ENCODE measurements around the gene CST7. TPM values are rescaled to one million over a fixed set of nuclear protein-coding genes. Genes with fewer than 3 reads are reported as not detected.

Gene CST7
- total RNA-seq, 1 donor from 2014 or later = not detected

- no peak for DNase-seq (ENCODE audit: extremely low read depth, low read depth, low spot score)
Measured at GRCh38 chr20:24981790-24982189, 32.7 kb downstream of the CST7 start.

- DNase-seq (ENCODE audit: extremely low read depth, low read depth, low spot score) = no peak
Measured at GRCh38 chr20:24983896-24984295, 34.8 kb downstream of the CST7 start.

DNA sequence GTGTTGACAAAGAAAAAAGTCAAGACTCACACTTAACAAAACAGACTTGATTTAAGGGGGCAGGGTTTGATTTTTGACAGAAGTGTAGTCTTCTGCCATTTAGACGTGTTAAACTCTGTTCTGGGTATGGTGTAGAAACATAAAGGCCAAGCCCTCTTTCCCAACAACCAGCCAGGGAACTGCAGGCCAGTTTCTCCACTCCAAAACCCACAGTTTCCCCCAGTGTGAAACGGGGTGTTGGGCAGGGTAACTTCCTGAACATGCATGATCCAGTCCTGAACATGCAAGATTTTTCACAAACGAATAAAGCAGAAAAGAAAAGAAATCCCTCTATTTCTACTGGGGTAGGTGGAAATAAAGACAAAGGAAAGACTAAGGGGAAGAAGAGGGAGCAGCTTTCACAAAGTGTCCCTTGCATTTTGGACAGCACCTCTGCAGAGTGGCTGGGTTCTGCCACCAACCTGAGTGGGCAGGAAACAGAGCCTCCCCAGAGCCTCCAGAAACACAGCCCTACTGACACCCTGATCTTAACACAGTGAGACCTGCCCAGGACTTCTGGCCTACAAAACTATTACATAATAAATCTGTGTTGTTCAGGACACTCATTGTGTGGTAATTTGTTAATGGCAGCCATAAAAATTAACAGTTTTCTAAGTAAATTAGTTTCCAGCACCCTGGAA, 36.0 kb downstream of the CST7 start:
- no peak for DNase-seq (ENCODE audit: extremely low read depth, low read depth, low spot score)

- no peak for DNase-seq (ENCODE audit: extremely low read depth, low read depth, low spot score)
Measured at GRCh38 chr20:24985802-24986201, 36.7 kb downstream of the CST7 start.

GRCh38 chr20:24986436-24987015, 37.5 kb downstream of the CST7 start:
- no peak for DNase-seq (ENCODE audit: extremely low read depth, low read depth, low spot score)

GRCh38 chr20:24987244-24987643, 38.2 kb downstream of the CST7 start:
- no peak for DNase-seq (ENCODE audit: extremely low read depth, low read depth, low spot score)

DNA sequence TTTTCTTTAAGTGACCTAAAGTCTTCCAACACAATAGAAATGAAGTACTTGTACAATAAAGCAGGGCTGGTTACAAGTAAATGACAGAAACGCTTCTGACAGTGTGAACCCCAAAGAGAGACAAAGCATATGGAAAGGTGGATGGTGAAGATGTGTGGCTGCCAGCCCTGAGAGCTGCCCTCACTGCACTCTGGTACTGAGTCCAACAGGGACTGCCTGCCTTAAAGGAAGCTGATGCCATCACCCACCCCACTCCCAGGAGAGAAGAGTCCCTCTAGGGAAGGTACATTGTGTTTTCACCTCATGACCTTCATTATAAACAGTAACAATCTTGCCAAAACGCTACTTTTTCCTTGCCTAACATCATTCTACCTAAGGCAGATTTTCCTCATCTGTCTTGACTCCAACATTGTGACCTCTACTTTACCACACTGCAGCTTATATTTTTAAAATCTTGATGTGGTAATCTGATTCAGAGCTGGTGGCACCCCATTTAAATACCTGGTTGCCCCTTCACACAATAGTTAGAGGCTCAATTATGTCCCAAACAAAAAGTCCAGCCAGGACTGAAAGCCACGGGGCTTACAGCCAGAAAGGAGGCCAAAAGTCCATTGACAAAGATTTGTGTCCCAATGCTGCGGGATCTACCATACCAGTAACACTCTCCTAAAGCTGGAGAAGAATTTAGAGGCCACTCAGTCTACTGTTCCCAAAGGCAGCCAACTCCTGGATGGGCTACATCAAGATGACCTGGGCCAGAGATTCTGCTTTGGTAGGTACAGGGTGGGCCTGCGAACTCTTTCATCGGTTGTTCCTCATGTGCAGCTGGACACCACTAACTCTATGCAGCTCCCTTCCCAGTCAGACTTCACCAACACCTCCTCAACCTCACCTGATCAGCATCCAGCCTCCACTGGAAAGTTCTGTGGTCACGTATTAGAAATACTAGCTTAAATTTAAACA, 39.1 kb downstream of the CST7 start:
- DNase-seq (ENCODE audit: extremely low read depth, low read depth, low spot score) = no peak

- no peak for DNase-seq (ENCODE audit: extremely low read depth, low read depth, low spot score)
Measured at GRCh38 chr20:24989162-24989561, 40.1 kb downstream of the CST7 start.

DNA sequence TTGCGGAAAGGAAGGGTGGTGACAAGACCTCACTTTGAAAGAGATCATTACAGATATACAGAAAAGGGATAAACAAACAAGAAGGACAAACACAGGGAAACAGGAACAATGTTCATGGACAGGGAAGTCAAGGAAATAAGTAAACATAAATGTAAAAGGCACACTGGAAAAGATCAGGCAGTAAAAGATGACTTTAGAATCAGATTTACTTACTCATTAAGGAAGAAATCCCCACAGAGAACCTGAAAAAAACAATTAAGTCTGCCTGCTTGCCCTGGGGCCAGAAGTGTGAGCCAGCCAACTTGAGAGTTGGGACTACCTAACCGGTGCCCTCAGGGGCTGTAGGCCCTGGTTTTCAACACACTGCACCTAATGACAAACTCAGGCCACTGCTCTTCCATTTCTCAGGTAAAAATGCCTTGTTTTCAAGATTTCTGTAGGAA, 41.8 kb downstream of the CST7 start:
- DNase-seq (ENCODE audit: extremely low read depth, low read depth, low spot score) = no peak

DNA sequence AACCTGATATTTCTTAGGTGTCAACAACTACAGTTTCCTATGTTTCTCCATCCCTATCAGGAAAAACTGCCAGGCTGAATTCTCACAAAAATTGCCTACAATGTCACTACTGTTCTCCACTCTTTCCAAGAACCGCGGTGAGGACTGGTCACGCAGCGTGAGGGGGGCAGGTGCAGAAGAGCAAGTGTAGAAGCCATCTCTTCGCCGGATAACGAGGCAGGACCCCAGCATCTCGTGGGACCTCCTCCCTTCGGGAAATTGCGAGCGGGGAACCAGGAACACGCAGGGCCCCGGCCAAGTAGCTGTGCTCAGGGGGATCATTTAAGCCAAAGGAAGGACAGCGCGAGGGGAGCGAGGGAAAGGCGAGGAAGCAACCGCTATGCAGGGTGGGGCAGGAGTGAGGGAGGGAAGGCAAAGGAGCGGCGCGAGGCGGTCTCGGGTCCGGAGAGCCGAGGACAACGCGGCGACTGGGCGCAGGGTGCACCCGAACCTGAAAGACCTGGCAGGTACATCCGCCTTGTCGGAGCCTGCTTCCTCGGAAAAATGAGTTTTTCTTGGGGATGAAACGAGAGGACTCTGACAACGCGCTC, 42.9 kb downstream of the CST7 start:
- no peak for DNase-seq (ENCODE audit: extremely low read depth, low read depth, low spot score)

DNA sequence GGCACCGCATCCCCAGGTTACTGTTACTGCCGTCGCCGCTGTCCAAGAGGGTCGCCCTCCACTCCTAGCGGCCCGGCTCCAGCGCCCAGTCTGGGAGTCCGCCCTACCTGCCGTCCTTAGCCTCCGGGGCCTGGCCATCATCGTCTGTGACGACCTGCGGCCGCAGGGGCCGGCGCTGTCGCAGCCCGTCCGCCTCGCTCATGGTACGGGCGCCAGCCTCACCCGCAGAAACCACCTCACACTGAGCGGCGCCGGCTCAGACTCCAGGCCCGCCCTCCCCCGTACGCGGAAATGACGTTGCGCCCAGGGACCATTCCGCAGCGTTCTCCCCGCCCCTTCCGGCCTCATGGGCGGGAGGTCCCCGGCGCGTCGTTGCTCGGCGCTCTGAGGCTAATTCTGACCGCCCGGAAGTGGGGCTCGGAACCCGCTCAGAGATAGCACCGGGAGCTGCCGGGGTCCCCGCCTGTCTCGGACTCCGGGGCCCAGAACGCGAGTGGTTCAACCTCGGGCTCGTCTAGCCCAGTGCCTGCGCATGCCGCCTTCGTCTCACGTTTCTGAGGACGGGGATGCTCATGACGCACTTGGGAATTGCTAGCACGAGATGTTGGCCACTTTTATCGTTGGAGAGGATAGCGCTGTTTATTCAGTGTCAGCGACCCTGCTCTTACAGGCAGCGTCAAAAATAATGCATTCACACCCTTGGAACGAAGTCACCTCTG, 43.6 kb downstream of the CST7 start, which contains the start of gene APMAP:
TSS of gene APMAP (minus strand) at position 265 of the 719 bp plus-strand sequence. CDS start at position 202, 63 bp downstream.
- no peak for DNase-seq (ENCODE audit: extremely low read depth, low read depth, low spot score)

DNA sequence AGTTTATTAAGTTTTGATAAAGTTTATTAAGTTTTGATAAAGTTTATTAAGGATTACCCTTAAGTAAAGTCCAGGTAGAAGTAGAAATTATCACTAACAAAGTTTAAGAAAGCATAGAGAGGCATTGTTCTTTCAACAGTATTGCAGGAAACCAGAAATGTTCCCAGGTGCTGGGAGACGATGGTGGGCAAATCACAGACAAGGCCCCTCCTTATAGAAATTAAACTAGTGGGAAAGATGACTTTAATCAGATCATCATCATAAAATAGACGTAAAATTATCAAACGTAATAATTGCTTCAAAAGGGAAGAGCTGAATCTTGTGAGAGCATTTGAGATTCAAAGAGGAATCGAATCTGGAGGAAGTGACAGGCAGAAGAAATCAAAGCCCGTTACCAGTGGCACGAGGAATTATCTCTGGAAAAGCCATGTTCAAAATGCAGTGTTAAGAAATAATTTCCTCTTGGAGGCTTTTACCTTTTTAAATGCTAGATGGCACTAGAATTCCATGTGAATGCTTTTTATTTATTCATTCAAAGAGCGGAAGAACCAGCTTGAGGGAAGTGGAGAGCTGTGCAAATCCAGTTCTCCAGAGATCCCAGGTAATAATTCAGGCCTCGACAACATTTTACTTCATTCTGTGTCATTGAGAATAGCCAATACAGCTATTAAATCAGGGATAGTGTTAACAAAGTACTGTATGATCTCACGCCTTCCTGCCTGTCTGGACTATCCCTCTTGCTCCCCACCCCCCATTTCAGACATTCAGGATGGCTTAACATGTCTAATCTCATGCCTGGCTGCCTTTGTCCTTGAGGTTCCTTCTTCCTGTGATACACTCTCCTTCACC, 44.5 kb downstream of the CST7 start:
- DNase-seq (ENCODE audit: extremely low read depth, low read depth, low spot score) = no peak

DNA sequence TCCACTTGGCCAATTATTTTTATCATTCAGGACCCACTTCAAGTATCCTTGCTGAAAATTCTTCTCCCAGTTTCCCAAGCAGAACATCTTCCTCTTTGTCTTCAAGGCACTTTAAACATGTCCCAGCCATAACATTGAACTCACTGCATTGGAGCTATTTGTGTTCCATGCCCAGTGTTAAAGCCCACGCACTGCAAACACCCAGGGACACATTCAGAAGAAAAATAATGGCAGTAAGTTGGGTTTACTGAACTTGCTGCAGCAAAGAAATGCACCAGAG, 45.1 kb downstream of the CST7 start:
- DNase-seq (ENCODE audit: extremely low read depth, low read depth, low spot score) = no peak

DNA sequence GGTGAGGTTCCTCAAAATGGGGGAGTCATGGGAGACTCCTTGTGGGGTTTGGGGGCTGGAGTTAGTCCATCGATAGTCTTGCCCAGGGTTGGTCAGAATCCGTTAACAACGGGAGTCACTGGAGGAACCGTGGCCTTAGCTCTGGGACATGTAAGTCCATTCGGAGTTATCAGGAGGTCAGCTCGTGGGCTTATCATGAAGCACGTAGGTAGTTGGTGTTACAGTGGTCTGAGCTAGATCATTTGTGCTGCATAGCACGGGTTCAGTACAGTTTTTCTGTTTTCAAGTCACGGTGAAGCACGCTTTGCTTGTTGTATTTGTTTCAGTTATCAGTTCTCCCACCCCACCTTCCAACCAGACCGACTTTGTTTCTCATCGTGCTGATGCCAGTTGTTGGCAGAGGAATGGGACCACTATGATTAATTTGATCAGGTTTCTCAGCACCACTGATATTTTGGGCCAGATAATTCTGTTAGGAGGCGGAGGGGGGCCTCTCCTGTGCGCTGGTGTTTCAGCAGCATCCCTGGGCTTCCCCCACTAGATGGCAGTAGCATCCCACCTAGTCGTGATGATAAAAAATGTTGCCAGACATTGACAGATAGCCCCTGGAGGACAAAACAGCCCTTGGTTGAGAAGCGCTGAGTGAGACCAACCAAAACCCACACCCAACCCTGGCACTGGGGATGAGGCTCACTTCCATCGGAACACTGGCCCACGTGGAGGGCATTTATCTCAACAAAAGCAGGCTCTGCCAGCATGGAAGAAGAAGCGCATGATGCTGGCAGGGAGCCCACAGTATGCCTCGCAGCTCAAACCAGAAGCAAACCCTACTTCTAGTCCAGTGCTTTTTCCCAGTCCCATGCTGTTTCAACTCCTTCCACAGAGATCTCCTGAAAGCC, 45.6 kb downstream of the CST7 start:
- no peak for DNase-seq (ENCODE audit: extremely low read depth, low read depth, low spot score)

DNA sequence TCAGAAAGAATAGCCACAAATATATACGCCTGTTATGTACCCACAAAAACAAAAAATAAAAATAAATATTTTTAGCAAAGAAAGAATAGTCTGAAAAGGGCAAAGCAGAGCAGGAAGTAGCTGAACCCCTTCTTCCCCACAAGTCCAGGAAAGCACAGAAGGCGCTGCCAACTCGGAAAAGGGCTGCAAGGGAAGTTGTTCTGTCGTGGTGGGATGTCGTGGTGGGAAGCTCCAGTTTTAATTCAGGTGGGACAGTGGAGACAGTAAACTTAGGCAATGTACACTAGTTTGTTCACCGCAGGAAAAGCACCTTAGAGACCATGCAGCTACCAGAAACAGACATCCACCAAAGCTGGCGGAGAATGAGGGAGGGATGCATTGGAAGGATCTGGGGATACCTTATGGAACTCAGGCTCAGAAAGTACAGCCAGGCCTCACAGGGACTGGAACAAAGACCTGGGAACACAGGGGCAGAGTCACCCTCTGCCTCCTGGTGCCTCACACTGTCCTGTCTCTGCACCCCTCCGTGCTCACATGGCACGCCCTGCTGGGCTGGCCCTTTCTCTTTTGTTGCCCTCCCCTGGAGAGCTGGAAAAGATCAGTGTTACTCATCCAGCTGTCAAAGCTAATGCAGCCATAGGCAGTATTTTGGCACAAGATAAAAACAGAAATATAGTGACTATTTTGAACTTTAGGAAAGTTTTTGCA, 46.8 kb downstream of the CST7 start:
- no peak for DNase-seq (ENCODE audit: extremely low read depth, low read depth, low spot score)

DNA sequence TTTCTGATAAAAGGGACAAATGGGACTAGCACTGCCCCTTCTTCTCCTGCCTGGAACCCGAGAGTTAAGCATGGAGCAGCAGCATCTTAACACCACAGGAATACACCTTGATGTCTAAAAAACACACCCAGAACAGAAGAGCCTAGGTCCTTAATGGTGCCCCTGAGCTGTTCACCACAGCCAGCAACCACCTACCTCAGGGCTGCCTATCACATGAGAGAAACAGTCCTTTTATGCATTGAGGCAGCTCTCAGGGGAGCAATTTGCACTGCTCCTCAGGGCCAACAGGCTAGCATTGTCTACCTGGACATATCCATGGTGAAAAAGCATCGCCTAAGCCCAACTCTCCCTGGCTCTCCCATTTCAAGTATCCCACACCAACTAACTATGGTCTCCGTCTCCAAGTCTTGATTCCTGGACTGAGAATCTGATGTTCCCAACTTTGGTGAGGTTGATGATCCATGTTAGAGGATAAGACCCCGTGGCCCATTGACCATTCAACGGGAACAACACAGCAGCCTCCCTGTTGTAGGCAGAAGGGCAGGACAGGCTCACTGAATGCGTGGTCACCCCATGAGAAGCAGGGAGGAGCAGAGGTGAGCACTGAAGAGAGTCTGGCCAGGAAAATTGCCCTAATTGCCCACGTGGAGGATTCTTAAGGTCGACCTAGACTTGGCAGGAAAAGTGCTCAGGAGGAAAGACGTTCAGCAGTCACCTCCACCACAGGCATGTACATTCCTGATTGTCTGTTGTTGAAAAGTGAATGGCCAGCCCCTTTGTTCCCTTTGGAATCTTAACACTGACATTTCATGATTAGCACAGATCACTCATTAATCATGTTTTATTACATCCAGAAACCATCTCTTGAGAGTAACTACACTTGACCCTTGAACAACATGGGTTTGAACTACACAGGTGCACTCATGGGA, 47.6 kb downstream of the CST7 start:
- no peak for DNase-seq (ENCODE audit: extremely low read depth, low read depth, low spot score)

DNA sequence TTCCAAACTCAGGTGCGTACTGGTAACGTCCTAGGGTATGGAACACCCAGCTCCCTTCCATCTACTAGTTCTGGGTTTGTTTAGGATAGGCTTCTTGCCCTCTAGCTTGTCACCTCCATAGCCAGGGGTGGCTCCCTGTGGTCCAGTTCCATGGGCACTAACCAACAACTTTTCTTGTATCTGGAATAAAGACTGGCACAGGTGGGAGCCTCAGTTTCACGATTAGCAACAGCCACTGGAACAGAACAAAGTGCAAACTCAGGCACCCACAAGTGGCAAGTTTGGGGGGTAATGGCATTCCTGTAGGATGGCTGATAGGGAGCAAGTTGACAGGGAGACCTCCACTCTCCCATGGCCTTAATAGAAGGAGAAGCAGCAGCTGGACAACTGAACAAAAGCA, 49.1 kb downstream of the CST7 start:
- no peak for DNase-seq (ENCODE audit: extremely low read depth, low read depth, low spot score)
